Ectodermal cell (in vitro differentiated cells): ENCODE data around the gene COMMD10.

Source experiments
- H3K27ac ChIP-seq: 2 replicates; pipeline ENCODE4 v1.7.0; 2013; ENCODE audit warnings: mild to moderate bottlenecking, low read depth, low read length; ENCODE audit not compliant: insufficient read depth, poor library complexity, severe bottlenecking
- H3K27me3 ChIP-seq: 2 replicates; pipeline ENCODE4 v1.7.0; 2013; ENCODE audit warnings: mild to moderate bottlenecking, low read length; ENCODE audit not compliant: insufficient read depth, control insufficient read depth, poor library complexity, severe bottlenecking
- H3K36me3 ChIP-seq: one replicate; pipeline ENCODE4 v1.7.0; 2013; ENCODE audit warnings: low read length; ENCODE audit not compliant: control insufficient read depth, insufficient read depth
- H3K4me1 ChIP-seq: one replicate; pipeline ENCODE4 v1.7.0; 2013; ENCODE audit warnings: low read length; ENCODE audit not compliant: control insufficient read depth, insufficient read depth
- H3K4me3 ChIP-seq: 2 replicates; pipeline ENCODE4 v1.7.0; 2013; ENCODE audit warnings: low read depth, low read length, control low read depth; ENCODE audit not compliant: insufficient read depth
- H3K9me3 ChIP-seq: 2 replicates; pipeline ENCODE4 v1.7.0; 2013; ENCODE audit warnings: mild to moderate bottlenecking, low read length, moderate library complexity; ENCODE audit not compliant: control insufficient read depth
- WGBS, 2 experiments: methylation state at CpG; one replicate each; pipeline ENCODE4 v1.1.7; 2013; ENCODE audit warnings: missing lambda C conversion rate in 2 of 2; 5-methylcytosine and 5-hydroxymethylcytosine counted together

The COMMD10 gene

DNA sequence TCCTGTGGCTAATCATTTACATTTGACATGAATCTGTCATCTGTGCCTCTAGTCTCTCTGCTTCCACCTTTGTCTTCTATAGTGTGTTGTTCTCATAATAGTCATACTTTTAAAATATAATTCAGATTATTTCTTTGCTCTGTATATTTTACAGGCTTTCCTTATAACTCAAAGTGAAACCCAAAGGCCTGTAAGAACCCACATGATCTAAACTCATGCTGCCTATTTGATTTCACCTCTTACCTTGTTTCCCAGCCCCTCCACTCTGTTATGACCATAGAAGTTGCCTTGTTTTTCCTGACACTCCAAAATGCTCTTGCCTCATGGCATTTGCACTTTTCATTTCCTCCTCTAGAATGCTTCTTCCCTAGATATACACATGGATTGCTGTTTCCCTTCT is 74.2 kb downstream of the COMMD10 start:
- Histone ChIP-seq H3K9me3 (no peaks in the 10 kb centered on the region), H3K36me3 (no peaks in the 10 kb centered on the region), H3K27me3 (no peaks in the 10 kb centered on the region), H3K27ac (no peak overlapping the region), H3K4me1 (no peaks in the 10 kb centered on the region), H3K4me3 (no peak overlapping the region)

DNA sequence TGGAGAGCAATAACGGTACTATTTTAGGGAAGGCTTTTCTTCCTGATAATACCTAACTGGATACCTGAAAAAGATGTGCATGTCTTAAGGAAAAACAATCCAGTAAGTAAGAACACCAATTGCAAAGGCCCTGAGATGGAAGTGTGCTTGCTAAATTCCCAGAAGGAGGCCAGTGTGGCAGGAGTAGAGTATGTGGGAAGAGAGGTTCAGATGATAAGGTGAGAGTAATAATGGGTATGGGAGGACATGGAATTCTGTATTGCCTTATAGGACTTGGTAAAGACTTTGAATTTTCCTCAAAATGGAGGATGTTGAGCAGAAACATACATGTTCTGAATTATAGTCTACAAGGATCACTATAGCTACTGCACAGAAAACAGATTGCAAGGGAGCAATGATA is 89.3 kb downstream of the COMMD10 start:
- Histone ChIP-seq H3K4me1 (no peaks in the 10 kb centered on the region), H3K27ac (no peak overlapping the region), H3K27me3 (no peaks in the 10 kb centered on the region), H3K9me3 (no peaks in the 10 kb centered on the region), H3K36me3 (no peaks in the 10 kb centered on the region), H3K4me3 (no peak overlapping the region)
- WGBS, 2 experiments, result 96 to 100% methylated on average over 1 of the region's 1 CpG

GRCh38 chr5:116176121-116176520 is 91.3 kb downstream of the COMMD10 start:
- no peaks in the 10 kb centered on the region for H3K27me3 ChIP-seq
- H3K4me3 ChIP-seq, result no peak overlapping the region
- no peaks in the 10 kb centered on the region for H3K9me3 ChIP-seq
- no peaks in the 10 kb centered on the region for H3K4me1 ChIP-seq
- H3K36me3 ChIP-seq, result no peaks in the 10 kb centered on the region
- WGBS, 2 experiments, result 95% methylated on average over 6 of the region's 6 CpGs
- H3K27ac ChIP-seq, result no peak overlapping the region

DNA sequence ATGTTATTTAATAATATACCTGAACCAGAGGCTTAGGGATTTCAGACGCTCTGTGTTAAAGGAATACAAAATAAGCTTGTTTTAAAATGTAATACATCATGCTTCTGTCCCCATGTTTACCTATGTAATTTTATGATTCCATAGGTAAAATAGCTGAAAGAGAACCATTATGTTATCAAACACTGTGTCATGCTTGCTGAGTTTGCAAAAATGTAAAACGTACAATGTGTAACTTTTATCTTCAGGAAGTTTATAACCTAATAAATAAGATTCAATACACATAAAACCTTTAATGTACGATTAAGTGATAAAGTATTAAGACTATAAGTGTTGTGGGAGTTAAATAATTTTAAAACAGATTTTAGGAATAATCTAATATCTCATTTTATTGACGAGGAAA is 94.1 kb downstream of the COMMD10 start:
- H3K36me3 ChIP-seq, result no peaks in the 10 kb centered on the region
- no peak overlapping the region for H3K27ac ChIP-seq
- no peaks in the 10 kb centered on the region for H3K27me3 ChIP-seq
- no peak overlapping the region for H3K4me3 ChIP-seq
- no peaks in the 10 kb centered on the region for H3K9me3 ChIP-seq
- no peaks in the 10 kb centered on the region for H3K4me1 ChIP-seq
- 100% methylated on average over 1 of the region's 4 CpGs for WGBS, 2 experiments

DNA sequence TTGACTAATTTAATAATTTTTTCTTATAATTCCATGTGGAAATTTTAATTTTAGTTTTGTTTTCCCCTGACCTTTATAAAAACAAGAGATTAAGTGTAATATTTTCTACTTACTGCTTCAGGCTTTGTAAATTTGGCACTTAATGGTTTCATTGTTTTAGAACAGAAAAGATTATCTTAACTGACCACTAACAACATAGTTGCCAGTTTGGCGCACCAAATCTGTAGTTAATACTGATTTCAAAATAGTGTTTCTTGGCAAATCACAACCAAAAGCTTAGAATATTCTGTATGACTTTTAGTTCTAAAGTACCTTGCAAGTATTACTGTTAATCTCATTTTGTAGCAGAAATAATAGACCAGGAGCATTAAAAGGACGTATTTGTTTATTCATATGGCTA is 124.3 kb downstream of the COMMD10 start:
- no peaks in the 10 kb centered on the region for H3K9me3 ChIP-seq
- WGBS, 2 experiments, result 88 to 94% methylated on average over 1 to 2 of the region's 2 CpGs

DNA sequence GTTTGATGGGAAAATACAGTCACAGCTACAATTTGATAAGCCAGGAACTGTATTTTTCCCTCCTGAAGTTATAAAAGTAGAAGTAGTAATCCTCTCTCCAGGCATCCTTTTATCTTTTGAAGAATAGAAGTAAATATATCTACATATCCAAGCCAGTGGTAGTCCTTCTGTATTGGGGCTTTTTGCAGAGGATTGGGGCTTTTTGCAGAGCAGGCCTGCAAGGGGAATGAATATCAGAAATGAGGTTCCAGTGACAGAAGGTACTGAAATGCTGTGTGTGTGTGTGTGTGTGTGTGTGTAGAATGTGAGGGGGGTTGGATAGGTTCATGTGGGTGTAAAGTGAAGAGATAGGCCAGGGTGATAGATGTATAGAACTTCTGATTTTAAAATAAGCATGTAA is 127.4 kb downstream of the COMMD10 start:
- Histone ChIP-seq H3K4me3 (no peak overlapping the region), H3K27ac (no peak overlapping the region), H3K27me3 (no peaks in the 10 kb centered on the region), H3K9me3 (no peaks in the 10 kb centered on the region), H3K36me3 (no peaks in the 10 kb centered on the region), H3K4me1 (no peaks in the 10 kb centered on the region)

More for the DNA sequence above, 124.3 kb downstream of the COMMD10 start:
- no peaks in the 10 kb centered on the region for H3K27me3 ChIP-seq
- no peaks in the 10 kb centered on the region for H3K36me3 ChIP-seq
- H3K4me1 ChIP-seq, result no peaks in the 10 kb centered on the region
- no peak overlapping the region for H3K27ac ChIP-seq
- H3K4me3 ChIP-seq, result no peak overlapping the region

DNA sequence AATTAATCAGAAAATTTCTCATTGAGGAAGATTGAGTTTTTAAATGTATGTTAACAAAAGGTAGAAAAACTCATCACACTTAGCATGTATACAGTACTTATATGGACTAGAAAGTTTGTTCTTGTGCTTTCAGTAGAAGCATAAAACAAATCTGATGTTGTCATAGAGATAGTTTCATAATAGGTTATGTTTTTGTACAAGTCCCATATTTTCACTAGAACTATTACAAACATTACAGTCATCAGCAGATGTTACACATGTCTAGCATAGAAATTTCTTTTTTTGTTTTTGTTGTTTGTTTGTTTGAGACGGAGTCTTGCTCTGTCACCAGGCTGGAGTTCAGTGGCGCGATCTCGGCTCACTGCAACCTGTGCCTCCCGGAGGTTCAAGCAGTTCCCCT is 131.4 kb downstream of the COMMD10 start:
- Histone ChIP-seq H3K27ac (no peak overlapping the region), H3K36me3 (no peaks in the 10 kb centered on the region), H3K4me1 (no peaks in the 10 kb centered on the region), H3K27me3 (no peaks in the 10 kb centered on the region), H3K9me3 (no peaks in the 10 kb centered on the region), H3K4me3 (no peak overlapping the region)
- WGBS, 2 experiments, result 94 to 95% methylated on average over 5 of the region's 5 CpGs

GRCh38 chr5:116225281-116225922 is 140.6 kb downstream of the COMMD10 start:
- no peaks in the 10 kb centered on the region for H3K36me3 ChIP-seq
- no peak overlapping the region for H3K4me3 ChIP-seq
- no peaks in the 10 kb centered on the region for H3K27me3 ChIP-seq
- H3K4me1 ChIP-seq, result no peaks in the 10 kb centered on the region
- H3K27ac ChIP-seq, result no peak overlapping the region
- no peaks in the 10 kb centered on the region for H3K9me3 ChIP-seq

DNA sequence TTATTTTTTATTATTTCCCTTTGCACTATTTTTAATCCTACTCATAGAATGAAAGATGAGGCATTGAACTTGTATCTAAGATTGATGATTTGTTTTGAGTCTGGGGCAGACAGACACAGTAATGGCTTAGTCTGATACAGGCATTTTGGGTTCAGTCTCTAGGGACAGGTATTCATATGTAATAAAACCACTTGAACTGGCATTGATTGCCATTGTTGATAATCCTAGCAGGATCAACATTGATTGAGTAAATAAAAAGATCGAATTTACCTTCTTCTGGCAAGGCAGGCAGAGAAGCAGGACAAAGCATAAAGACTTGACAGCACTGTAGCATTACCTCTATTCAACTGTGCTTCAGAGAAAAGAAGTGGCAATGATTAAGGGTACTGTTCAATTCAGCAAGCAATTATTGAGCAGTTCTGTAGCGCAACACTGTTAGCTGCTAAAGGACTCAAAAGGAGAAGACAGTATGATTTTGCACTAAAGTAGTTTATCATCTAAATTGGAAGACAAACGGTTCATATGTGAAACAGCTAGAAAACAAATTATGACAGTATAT is 144.4 kb downstream of the COMMD10 start:
- Histone ChIP-seq H3K36me3 (no peaks in the 10 kb centered on the region), H3K27me3 (no peaks in the 10 kb centered on the region), H3K9me3 (no peaks in the 10 kb centered on the region), H3K27ac (no peak overlapping the region), H3K4me3 (no peak overlapping the region), H3K4me1 (no peaks in the 10 kb centered on the region)
- 63% methylated on average over 3 of the region's 3 CpGs for WGBS, 2 experiments

- no peak overlapping the region for H3K27ac ChIP-seq
- no peaks in the 10 kb centered on the region for H3K9me3 ChIP-seq
- no peaks in the 10 kb centered on the region for H3K27me3 ChIP-seq
- H3K4me1 ChIP-seq, result no peaks in the 10 kb centered on the region
- H3K36me3 ChIP-seq, result no peaks in the 10 kb centered on the region
- WGBS, 2 experiments, result 90 to 92% methylated on average over 2 of the region's 2 CpGs
- H3K4me3 ChIP-seq, result no peak overlapping the region
These were observed 146.5 kb downstream of the COMMD10 start for GRCh38 chr5:116231288-116231687.

GRCh38 chr5:116234681-116235080 is 149.9 kb downstream of the COMMD10 start:
- Histone ChIP-seq H3K9me3 (no peaks in the 10 kb centered on the region), H3K27me3 (no peaks in the 10 kb centered on the region), H3K36me3 (no peaks in the 10 kb centered on the region), H3K4me3 (no peak overlapping the region), H3K27ac (no peak overlapping the region), H3K4me1 (no peaks in the 10 kb centered on the region)
- 87 to 93% methylated on average over 3 to 7 of the region's 7 CpGs for WGBS, 2 experiments
